Epithelial cell of prostate (primary cell): ENCODE data around the gene DELE1.
"Not testable (repeated sequence)": the region's sequence is repeated elsewhere in the genome, so short reads cannot be mapped to it uniquely, and the experiment has no call there.

ENCODE experiments used
- DNase-seq: peaks from one replicate; pipeline ENCODE4 v3.0.0-alpha.2; 2011; ENCODE audit warnings: low read depth, low spot score
- H3K27ac ChIP-seq: fragments of 450-650 bp; 2 replicates; pipeline ENCODE4 v1.5.1; 2017; ENCODE audit warnings: mild to moderate bottlenecking

Gene DELE1

GRCh38 chr5:141920771-141921170, 2.9 kb upstream of the DELE1 start:
- no peak overlapping the region for H3K27ac ChIP-seq
- no peak for DNase-seq

DNA sequence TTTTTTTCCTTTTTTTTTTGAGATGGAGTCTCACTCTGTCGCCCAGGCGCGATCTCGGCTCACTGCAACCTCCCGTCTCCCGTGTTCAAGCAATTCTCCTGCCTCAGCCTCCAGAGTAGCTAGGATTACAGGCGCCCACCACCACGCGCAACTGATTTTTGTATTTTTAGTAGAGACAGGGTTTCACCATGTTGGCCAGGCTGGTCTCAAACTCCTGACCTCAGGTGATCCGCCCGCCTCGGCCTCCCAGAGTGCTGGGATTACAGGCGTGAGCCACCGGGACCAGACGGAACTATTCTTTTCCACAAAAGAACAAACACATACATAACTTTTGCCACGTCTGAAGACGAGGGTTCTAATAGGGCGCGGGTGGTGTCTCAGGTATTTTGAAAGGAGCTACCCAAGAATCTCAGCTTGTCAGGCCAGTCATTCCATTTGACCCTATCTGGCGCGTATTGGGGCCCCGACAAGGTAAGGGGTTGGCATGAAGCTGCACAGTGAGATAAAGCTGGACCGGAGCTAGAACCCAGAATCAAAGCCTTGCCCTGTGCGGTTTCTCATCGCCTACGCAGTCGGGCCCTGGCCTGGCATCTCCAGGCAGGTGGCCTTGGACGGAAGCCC, 734 bp upstream of the DELE1 start:
- not testable (repeated sequence) for DNase-seq
- H3K27ac ChIP-seq = peak overlapping the region; percentile 92

DNA sequence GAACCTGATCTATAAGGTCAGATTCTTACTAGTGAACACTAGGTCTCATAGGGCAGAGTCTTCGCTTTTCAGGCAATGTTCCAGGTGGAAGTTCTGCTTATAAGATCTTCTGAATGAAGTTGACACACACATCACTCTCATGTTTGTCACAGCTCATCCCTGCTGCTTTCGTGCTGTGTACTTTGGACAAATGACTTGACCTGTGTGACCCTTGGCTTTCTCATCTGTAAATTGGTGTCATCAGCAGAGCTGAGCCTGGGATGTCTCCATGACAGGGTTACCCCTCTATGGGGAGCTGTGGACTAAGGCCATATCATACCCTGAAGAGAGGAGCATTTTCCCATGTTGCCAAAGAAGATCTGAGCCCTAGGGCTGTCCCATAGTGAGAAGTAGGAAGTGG, 2.8 kb downstream of the DELE1 start:
- DNase-seq = no peak

DNA sequence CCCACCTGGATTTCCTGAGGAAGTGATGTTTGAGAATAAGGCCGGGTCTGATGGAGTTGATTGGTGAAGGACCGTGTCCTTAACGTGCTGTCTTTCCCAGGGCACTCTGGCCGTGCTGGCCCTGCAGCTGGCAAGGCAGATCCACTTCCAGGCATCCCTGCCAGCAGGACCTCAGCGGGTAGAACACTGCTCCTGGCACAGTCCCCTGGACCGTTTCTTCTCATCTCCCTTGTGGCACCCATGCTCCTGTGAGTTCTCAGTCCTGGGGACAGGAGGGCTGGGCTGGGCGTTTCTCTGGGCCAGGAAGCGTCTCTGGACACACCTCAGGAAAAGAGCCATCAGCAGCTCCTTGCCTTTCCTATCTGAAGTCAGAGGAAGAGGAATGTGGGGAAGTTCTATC, 4.4 kb downstream of the DELE1 start:
- no peak overlapping the region for H3K27ac ChIP-seq
- no peak for DNase-seq

More for the DNA sequence above, 2.8 kb downstream of the DELE1 start:
- no peak overlapping the region for H3K27ac ChIP-seq

GRCh38 chr5:141929398-141930058, 5.9 kb downstream of the DELE1 start:
- DNase-seq = no peak
- H3K27ac ChIP-seq = no peak overlapping the region

GRCh38 chr5:141931694-141932093, 8.0 kb downstream of the DELE1 start:
- DNase-seq = no peak
- no peak overlapping the region for H3K27ac ChIP-seq

DNA sequence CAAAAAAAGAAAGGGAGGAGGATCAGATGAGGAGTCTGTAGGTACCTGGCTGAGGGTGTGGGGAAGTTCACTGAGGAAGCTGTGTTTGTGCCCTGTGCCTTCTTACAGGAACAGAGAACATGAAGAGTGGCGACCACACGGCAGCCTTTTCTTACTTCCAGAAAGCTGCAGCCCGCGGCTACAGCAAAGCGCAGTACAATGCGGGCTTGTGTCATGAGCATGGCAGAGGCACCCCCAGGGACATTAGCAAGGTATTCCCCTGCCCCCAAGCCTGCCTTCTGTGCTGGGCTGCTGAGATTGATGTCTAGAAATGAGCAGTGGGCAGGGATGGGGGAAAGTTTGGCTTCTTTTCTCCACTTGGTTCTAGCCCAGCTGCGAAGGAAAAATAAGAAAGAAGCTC, 9.5 kb downstream of the DELE1 start:
- no peak for DNase-seq
- H3K27ac ChIP-seq = no peak overlapping the region

DNA sequence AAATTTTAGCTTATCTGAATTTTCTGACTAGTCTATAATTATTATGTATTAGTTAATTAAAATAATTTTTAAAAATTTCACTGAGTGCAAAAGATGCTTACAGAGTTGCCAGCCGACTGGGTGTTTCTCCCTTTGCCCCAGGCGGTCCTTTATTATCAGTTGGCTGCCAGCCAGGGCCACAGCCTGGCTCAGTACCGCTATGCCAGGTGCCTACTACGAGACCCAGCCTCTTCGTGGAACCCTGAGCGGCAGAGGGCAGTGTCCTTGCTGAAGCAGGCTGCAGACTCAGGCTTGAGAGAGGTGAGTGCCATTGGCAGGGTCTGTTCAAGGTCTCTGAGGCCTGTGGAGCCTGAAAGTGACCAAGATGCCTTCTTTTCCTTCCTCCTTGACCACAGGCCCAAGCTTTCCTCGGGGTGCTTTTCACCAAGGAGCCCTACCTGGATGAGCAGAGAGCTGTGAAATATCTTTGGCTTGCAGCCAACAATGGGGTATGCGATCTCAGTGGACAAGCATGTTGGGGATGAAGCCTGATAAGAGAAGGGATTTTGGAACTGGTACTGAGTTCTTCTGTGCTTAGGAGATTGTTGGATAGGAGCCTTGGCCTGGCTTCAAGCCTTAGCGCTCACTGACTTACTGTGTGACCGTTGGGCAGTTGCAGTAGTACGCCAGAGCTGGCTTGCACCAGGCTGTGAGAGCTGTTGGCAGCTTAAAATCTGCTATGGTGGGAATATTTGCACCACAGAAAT, 10.6 kb downstream of the DELE1 start:
- no peak for DNase-seq
- H3K27ac ChIP-seq = peak overlapping the region; percentile 24

DNA sequence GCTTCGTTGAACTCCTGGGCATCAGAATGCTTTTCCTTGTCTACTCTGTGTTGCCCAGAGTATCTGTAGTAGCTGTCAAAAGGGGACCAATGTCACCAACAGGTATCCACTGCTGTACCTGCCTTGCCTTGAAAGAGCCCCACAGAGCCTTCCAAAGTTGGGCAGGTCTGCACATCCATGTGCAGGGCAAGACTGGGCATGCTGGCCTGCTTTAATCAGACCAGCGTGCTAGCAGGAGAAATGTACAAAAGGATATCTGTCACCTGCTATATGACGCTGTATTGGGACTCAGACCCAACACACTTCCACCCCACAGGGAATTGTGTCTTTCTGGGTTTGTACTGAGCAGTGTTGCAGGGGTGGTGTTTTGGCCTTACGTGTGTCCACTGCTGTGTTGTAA, 11.9 kb downstream of the DELE1 start:
- peak; percentile 49 for DNase-seq
- peak overlapping the region; percentile 24 for H3K27ac ChIP-seq

- no peak for DNase-seq
Measured at GRCh38 chr5:141940695-141941271, 17.1 kb downstream of the DELE1 start.

GRCh38 chr5:141941307-141941706, 17.6 kb downstream of the DELE1 start:
- H3K27ac ChIP-seq = no peak overlapping the region
- no peak for DNase-seq

More at GRCh38 chr5:141940695-141941271, 17.1 kb downstream of the DELE1 start:
- H3K27ac ChIP-seq = no peak overlapping the region

DNA sequence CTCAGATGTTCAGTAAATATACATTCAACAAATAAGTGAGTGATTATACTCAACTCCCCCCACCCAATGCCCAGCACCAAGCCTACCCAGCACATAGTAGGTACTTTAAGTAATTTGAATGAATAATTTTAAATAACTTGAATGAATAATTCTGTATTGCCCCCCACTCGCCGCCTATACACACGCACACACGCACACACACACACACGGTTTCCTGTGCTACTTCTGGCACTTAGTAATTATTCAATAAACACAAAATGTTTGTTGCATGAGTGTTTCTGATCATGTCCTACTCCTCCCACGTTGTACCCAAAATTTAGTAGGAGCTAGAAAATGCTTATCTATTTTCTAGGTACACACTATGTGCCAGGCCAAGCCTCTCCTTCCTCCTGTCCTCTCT, 18.1 kb downstream of the DELE1 start:
- no peak for DNase-seq

GRCh38 chr5:141942185-141942857, 18.6 kb downstream of the DELE1 start:
- no peak for DNase-seq
- H3K27ac ChIP-seq = no peak overlapping the region

More for the DNA sequence above, 18.1 kb downstream of the DELE1 start:
- no peak overlapping the region for H3K27ac ChIP-seq

GRCh38 chr5:141944076-141944475, 20.4 kb downstream of the DELE1 start:
- DNase-seq = no peak
- H3K27ac ChIP-seq = no peak overlapping the region

- H3K27ac ChIP-seq = no peak overlapping the region
- no peak for DNase-seq
Measured at GRCh38 chr5:141945511-141946051, 21.9 kb downstream of the DELE1 start.

GRCh38 chr5:141947316-141947715, 23.6 kb downstream of the DELE1 start:
- no peak overlapping the region for H3K27ac ChIP-seq
- DNase-seq = no peak

DNA sequence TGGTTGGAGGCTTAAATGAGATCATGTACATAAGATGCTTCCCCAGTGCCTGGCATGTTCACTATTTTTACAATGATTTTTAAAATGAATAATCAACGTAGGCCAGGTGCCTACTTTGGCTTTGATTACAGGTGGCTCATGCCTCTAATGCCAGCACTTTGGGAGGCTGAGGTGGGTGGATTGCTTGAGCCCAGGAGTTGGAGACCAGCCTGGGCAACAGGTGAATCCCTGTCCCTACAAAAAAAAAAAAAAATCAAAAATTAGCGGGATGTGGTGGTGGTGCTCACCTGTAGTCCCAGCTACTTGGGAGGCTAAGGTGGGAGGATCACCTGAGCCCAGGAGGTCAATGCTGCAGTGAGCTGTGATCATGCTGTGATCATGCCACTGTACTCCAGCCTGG, 25.1 kb downstream of the DELE1 start:
- DNase-seq = no peak
- H3K27ac ChIP-seq = no peak overlapping the region

GRCh38 chr5:141949511-141949910, 25.8 kb downstream of the DELE1 start:
- H3K27ac ChIP-seq = no peak overlapping the region
- DNase-seq = no peak

DNA sequence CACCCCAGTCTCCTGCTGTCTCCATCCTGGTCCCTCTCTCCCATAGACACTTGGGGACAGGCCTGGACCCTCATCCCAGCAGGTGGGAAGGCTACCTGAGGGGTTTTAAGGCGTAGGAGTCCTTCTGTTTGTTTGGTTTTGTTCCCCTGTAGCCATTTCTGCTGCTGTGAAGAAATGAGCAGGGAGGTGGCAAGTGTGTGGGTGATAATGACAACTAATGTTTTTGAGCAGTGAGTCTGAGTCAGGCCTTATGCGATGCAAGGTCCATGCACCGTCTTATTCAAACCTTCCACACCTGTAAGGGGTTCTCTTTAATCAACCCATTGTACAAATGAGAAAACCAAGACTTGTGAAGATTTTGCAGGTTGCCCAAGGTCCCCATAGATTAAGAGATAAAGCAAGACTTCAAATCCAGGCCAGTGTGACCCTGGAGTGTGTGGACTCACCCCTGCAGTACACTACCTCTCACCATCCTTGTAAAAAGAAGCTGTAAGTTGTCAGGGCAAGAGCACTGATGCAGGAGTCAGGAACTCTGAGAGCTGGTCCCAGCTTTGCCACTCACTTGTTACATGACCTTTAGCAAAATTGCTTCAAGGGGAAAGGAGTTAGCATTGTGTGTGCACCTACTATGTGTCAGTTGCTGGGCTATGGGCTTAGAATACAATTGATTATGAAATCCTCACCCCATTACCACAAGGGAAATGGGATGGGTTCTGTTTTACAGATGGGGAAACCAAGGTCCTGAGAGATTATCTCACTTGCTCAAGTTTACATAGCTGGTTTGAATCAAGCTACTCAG, 26.7 kb downstream of the DELE1 start:
- H3K27ac ChIP-seq = no peak overlapping the region
- no peak for DNase-seq
